Right atrium auricular region (tissue), 2 donors: Measurements from ENCODE around the gene DNAJB6. TPM values are rescaled to one million over a fixed set of nuclear protein-coding genes. Genes with fewer than 3 reads are reported as not detected.

Source experiments
- DNase-seq: peaks from one replicate; pipeline ENCODE4 v3.0.0-alpha.2; 2019; ENCODE audit warnings: low spot score
- H3K27ac ChIP-seq, 2 donors: fragments of 200-600 bp; sonication (generic); 1 replicate in 1 of 2; 2 replicates in 1 of 2; pipeline ENCODE4 v1.5.1; 2016 to 2019
- H3K27me3 ChIP-seq, 2 donors: fragments of 200-600 bp; sonication (generic); one replicate each; pipeline versions ENCODE4 v1.5.1 to v1.6.0; 2017 to 2019
- H3K36me3 ChIP-seq: fragments of 200-600 bp; sonication (generic); one replicate; pipeline ENCODE4 v1.5.1; 2016
- H3K4me1 ChIP-seq, 2 donors: fragments of 200-600 bp; sonication (generic); one replicate each; pipeline versions ENCODE4 v1.5.1 to v1.6.0; 2017 to 2019
- H3K4me3 ChIP-seq, 2 donors: fragments of 200-600 bp; sonication (generic); 1 replicate in 1 of 2; 2 replicates in 1 of 2; pipeline ENCODE4 v1.5.1; 2017 to 2019; ENCODE audit warnings: mild to moderate bottlenecking in 1 of 2, moderate library complexity in 1 of 2
- H3K9me3 ChIP-seq, 2 donors: fragments of 200-600 bp; sonication (generic); one replicate each; pipeline ENCODE4 v1.5.1; 2019
- total RNA-seq, 2 donors: library from RNA; depleted of rRNA; stranded (reverse); fragments of >200 nt; gene quantifications; one replicate each; pipeline ENCODE4 v1.1.0, GENCODE V29; 2016
- TF ChIP-seq, protein P1 (sequence below), 2 donors: fragments of 200-600 bp; sonication (generic); IDR thresholded peaks; one replicate each; pipeline ENCODE4 v1.5.1; 2019; ENCODE audit warnings: antibody characterized with exemption in 2 of 2

The DNAJB6 gene
- total RNA-seq, 2 donors from 2014 or later: 134 to 137 TPM

DNA sequence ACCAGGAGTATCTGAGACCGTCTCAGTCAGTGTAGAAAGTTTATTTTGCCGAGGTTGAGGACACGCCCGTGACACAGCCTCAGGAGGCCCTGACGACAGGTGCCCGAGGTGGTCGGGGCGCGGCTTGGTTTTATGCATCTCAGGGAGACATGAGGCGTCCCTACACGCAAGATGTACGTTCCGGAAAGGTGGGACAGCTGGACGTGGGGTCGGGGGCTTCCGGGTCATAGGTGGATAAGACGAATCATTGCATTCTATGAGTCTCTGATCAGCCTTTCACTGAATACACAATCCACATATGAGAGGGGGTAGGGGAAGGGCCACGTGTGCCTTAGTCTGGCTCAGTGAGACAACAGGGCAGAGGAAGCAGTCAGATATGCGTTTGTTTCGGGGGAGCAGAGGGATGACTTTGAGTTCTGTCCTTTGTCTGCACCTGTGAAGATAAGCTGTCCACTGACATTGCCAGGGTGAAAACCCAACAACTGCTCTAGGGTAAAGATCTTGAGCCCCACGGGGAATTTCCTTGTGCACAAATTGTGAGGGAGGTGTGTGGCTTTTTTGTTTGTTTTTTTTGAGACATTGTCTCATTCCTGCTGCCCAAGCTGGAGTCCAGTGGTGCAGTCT is 66.2 kb downstream of the DNAJB6 start:
- DNase-seq: no peak
- peaks cover 0 to 53% of the 10 kb centered on the region in 2 donors for H3K4me1 ChIP-seq
- no peaks in the 10 kb centered on the region for H3K9me3 ChIP-seq
- TF ChIP-seq, protein P1, sequence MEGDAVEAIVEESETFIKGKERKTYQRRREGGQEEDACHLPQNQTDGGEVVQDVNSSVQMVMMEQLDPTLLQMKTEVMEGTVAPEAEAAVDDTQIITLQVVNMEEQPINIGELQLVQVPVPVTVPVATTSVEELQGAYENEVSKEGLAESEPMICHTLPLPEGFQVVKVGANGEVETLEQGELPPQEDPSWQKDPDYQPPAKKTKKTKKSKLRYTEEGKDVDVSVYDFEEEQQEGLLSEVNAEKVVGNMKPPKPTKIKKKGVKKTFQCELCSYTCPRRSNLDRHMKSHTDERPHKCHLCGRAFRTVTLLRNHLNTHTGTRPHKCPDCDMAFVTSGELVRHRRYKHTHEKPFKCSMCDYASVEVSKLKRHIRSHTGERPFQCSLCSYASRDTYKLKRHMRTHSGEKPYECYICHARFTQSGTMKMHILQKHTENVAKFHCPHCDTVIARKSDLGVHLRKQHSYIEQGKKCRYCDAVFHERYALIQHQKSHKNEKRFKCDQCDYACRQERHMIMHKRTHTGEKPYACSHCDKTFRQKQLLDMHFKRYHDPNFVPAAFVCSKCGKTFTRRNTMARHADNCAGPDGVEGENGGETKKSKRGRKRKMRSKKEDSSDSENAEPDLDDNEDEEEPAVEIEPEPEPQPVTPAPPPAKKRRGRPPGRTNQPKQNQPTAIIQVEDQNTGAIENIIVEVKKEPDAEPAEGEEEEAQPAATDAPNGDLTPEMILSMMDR (IDR thresholded peaks at IDR 0.05): no peak
- H3K36me3 ChIP-seq: peaks cover 43% of the 10 kb centered on the region
- no peaks in the 10 kb centered on the region for H3K27me3 ChIP-seq
- H3K4me3 ChIP-seq: no peak overlapping the region
- peak overlapping the region; percentile 1 to 92 for H3K27ac ChIP-seq

DNA sequence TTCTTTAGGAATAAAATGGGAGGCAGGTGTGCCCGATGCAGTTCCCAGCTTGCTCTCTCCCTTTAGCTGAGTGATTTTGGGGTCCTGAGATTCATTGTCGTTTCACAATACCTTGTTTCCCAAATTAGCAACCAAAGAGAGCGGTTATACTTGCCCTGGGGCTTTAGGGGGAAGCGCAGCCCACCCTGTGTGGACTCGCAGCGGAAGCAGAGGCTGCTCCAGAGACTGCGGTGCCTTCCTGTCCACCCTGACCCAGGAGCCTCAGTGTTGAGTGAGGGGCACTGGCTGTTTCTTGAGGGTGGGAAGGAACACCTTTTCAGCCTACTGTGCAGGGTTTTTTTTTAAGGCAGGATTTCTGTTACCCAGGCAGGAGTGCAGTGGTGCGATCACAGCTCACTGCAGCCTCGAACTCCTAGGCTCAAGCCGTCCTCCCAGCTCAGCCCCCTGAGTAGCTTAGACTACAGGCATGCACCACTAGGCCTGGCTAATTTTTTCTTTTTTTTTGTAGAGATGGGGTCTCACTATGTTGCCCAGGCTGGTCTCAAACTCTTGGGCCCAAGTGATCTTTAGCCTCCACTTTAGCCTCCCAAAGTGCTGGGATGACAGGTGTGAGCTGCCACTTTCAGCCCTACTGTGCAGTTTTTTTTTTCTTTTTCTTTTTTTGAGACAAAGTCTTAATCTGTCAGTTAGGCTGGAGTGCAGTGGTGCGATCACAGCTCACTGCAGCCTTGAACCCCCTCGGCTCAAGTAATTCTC is 67.0 kb downstream of the DNAJB6 start:
- Histone ChIP-seq H3K4me3 (no peak overlapping the region), H3K27me3 (no peaks in the 10 kb centered on the region), H3K36me3 (peaks cover 43% of the 10 kb centered on the region), H3K9me3 (no peaks in the 10 kb centered on the region), H3K4me1 (peaks cover 0 to 45% of the 10 kb centered on the region in 2 donors), H3K27ac (peak overlapping the region; percentile 1 to 92)
- TF ChIP-seq, protein P1 (IDR thresholded peaks at IDR 0.05): no peak
- DNase-seq: no peak

DNA sequence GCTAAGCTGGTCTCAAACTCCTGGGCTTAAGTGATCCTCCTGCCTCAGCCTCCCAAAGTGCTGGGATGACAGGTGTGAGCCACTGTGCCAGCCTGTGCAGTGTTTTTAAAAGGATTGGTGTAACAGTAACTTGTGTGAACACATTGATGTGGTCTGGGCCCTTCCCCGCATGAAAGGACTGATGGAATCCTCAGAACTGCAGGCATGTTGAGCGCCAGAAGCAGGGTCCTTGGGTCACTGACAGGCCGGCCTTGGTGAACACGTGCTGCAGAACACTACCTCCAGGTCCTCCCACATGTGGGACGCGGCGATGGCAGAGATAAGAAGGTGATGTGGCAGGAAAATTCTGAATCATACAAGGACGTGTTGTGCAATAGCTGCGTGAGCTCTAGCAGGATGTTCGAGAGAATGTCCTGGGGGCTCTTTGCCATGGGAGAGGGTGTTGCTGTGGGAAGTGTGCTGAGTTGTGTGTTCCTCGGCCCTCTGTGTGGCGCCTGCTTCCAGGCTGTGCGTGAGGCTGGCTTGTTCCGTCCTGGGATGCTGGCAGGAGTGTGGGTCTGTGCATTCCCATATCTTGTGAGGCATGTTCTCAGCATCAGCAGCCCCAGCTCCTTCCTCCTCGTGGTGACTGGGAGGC is 68.2 kb downstream of the DNAJB6 start:
- Histone ChIP-seq H3K27me3 (no peaks in the 10 kb centered on the region), H3K9me3 (no peaks in the 10 kb centered on the region), H3K4me1 (peaks cover 0 to 46% of the 10 kb centered on the region in 2 donors), H3K4me3 (no peak overlapping the region), H3K36me3 (peaks cover 38% of the 10 kb centered on the region), H3K27ac (peak overlapping the region; percentile 69 to 92)
- DNase-seq: peak; percentile 76
- TF ChIP-seq, protein P1 (IDR thresholded peaks at IDR 0.05): no peak

DNA sequence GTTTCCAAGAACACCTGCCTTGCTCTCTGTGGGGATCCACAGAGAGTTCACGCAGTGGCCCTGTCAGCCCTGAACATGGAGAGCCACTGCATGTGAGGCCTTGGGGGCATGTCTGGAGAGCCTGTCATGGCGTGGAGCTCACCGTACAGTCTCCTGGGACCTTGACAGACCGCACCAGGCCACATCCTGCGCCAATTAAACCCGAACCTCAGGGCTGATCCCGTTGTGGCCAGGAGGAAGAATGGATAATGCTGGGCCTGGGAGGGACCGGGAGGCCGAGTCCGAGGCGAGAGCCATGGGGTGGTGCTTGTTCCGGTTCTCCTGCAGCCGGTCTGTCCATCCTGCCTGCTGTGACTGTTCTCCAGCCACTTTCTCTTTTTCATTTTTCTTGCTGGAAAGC is 68.7 kb downstream of the DNAJB6 start:
- no peaks in the 10 kb centered on the region for H3K9me3 ChIP-seq
- peaks cover 0 to 46% of the 10 kb centered on the region in 2 donors for H3K4me1 ChIP-seq
- H3K27ac ChIP-seq: peak overlapping the region; percentile 69 to 92
- no peak overlapping the region for H3K4me3 ChIP-seq
- H3K27me3 ChIP-seq: no peaks in the 10 kb centered on the region
- DNase-seq: no peak
- TF ChIP-seq, protein P1 (IDR thresholded peaks at IDR 0.05): no peak
- peaks cover 38% of the 10 kb centered on the region for H3K36me3 ChIP-seq

DNA sequence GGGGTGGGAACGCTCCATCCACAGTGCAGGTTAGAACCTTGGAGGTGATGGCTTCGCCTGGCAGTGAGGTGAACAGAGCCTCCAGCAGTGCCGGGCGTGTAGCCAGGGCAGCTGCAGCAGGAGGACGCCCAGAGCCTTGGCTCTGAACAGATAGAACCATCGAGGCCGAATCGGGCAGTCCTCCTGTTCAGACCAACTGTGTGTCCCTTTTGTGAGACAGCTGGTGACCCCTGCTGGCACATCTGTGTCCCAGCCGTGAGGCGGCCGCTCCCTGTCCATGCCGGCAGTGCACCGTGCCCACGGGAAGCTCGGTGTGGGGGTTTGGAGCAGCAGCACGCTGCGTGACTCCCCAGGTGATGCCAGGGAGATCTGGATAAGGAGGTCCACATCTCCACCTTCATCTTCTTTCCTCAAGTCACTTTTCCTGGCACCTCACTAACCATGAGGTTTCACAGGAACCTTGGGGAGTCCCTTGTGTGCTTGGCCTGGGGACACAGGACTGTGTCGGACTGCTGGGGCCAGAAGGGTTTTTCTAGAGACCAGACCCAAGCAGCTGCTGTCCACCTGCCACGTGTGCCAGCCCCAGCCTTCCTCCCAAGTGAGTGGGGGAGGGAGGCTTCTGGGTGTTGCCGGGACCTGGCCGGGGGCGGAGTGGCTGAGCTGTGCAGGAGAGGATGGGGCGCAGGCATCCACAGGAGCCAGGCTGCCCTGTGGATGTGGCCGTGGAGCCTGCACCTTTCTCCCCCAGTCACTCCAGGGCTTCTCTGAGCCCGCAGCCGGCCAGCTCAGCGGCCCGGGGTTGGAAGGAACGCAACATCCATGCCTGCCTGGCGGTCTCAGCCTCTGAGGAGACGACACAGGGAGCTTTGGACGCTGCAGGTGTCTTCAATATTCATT is 69.4 kb downstream of the DNAJB6 start:
- H3K4me3 ChIP-seq: no peak overlapping the region
- H3K36me3 ChIP-seq: peaks cover 37% of the 10 kb centered on the region
- H3K27ac ChIP-seq: peak overlapping the region; percentile 69 to 92
- peaks cover 0 to 46% of the 10 kb centered on the region in 2 donors for H3K4me1 ChIP-seq
- TF ChIP-seq, protein P1 (IDR thresholded peaks at IDR 0.05): peak; percentile 14 to 54
- no peak for DNase-seq
- H3K9me3 ChIP-seq: no peaks in the 10 kb centered on the region
- no peaks in the 10 kb centered on the region for H3K27me3 ChIP-seq
